ENCODE data around the gene RSPH10B2. TPM values are rescaled to one million over a fixed set of nuclear protein-coding genes. Genes with fewer than 3 reads are reported as not detected.
"Not testable (repeated sequence)": the region's sequence is repeated elsewhere in the genome, so short reads cannot be mapped to it uniquely, and the experiment has no call there.

Gene RSPH10B2
- total and polyA plus RNA-seq, 2 experiments from 2014 or later: 0.29 to 1.1 TPM

DNA sequence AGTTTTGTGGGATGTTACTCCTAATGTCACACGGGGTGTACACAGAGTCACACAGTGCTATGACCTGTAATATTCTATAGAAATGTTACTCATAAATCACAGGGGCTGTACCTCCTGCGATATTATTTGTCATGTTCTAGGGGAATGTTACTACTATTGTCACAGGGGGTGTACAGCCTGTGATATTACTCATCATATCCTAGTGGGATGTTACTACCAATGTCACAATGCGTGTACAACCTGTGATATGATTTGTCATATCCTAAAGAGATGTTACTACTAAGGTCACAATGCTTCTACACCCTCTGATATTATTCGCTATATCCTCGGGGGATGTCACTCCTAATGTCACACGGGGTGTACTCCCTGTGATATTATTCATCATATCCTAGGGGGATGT, 79.7 kb downstream of the RSPH10B2 start:
- Mint-ChIP-seq H3K4me1 (no peaks in the 10 kb centered on the region), H3K4me3 (no peak overlapping the region), H3K27ac (no peak overlapping the region), H3K27me3 (ENCODE audit: insufficient read depth, low read depth, poor library complexity) (peaks cover 2% of the 10 kb centered on the region), H3K9me3 (no peaks in the 10 kb centered on the region), H3K36me3 (ENCODE audit: low read depth) (no peaks in the 10 kb centered on the region)
- Histone ChIP-seq H4K20me1 (replicated peaks; ENCODE audit: insufficient read depth) (no peaks in the 10 kb centered on the region), H3F3A (replicated peaks; ENCODE audit: low read depth) (no peaks in the 10 kb centered on the region), H3K4me2 (no peak overlapping the region), H3K4me1 (ENCODE audit: insufficient read depth) (no peaks in the 10 kb centered on the region), H3K79me2 (replicated peaks; ENCODE audit: insufficient read depth) (no peaks in the 10 kb centered on the region), H3K27me3 (ENCODE audit: insufficient read depth) (no peaks in the 10 kb centered on the region), H3K9me2 (ENCODE audit: insufficient read depth) (no peaks in the 10 kb centered on the region), H3K36me3 (ENCODE audit: insufficient read depth) (no peaks in the 10 kb centered on the region), H2AFZ (no peak overlapping the region), H3K27ac (ENCODE audit: low read depth) (no peak overlapping the region), H3K4me3 (no peak overlapping the region)
- DNase-seq (ENCODE audit: low spot score) (no peak), ATAC-seq (no peak)
- no peak for TF ChIP-seq JUNB (IDR thresholded peaks at IDR 0.05; ENCODE audit: unreplicated experiment)

DNA sequence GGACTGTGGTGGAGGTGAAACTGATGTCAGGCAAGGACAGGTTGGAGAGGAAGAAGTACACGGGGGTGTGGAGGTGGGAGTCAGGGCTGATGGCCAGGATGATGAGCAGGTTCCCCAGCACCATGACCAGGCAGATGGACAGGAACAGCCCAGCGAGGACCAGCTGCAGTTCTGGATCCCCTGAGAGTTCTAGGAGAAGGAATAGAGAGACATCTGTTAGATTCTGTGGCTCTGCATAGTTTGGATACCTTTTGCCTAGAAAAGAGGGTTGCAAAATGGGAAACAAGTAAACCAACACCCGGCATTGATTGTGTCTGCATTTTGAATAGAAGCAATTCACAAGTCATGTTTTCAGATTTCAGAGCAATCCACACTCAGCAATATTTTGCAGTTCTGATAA, 81.6 kb downstream of the RSPH10B2 start:
- not testable (repeated sequence) for ATAC-seq; H3F3A ChIP-seq (replicated peaks; ENCODE audit: low read depth); H4K20me1 ChIP-seq (replicated peaks; ENCODE audit: insufficient read depth); H3K4me3 Mint-ChIP-seq; DNase-seq (ENCODE audit: low spot score); H3K36me3 ChIP-seq (ENCODE audit: insufficient read depth); H3K79me2 ChIP-seq (replicated peaks; ENCODE audit: insufficient read depth); H3K4me1 ChIP-seq (ENCODE audit: insufficient read depth); H3K9me3 Mint-ChIP-seq; H3K27ac ChIP-seq (ENCODE audit: low read depth); H3K4me1 Mint-ChIP-seq; H3K27me3 Mint-ChIP-seq (ENCODE audit: insufficient read depth, low read depth, poor library complexity); H3K27me3 ChIP-seq (ENCODE audit: insufficient read depth); H3K36me3 Mint-ChIP-seq (ENCODE audit: low read depth); H3K4me3 ChIP-seq; H3K27ac Mint-ChIP-seq; H3K9me2 ChIP-seq (ENCODE audit: insufficient read depth); H2AFZ ChIP-seq; H3K4me2 ChIP-seq

DNA sequence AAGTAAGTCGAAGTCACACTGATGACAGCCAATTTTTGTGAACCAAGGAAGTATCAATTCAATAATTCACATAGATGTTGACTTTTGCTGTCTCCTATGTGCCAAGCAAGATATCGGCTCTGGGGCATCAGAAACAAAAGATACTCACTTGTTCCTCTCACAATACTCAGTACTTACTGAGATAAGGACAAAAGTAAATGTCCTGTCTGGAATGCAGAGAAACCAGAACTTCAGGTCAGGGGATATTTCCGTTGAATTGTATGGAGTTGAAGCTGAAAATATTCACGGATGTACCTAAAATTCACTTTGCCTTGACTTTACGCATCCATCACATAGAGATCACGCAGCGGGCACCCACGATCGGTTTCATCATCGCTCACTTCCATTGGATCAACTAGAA, 83.2 kb downstream of the RSPH10B2 start:
- not testable (repeated sequence) for H3K79me2 ChIP-seq (replicated peaks; ENCODE audit: insufficient read depth); H4K20me1 ChIP-seq (replicated peaks; ENCODE audit: insufficient read depth); H3K4me2 ChIP-seq; DNase-seq (ENCODE audit: low spot score); H3K4me1 ChIP-seq (ENCODE audit: insufficient read depth); H3K9me3 Mint-ChIP-seq; H3K9me2 ChIP-seq (ENCODE audit: insufficient read depth); H3K36me3 Mint-ChIP-seq (ENCODE audit: low read depth); H3K27ac ChIP-seq (ENCODE audit: low read depth); ATAC-seq; H3K4me3 ChIP-seq; H3K4me3 Mint-ChIP-seq; H2AFZ ChIP-seq; H3K27me3 Mint-ChIP-seq (ENCODE audit: insufficient read depth, low read depth, poor library complexity); H3K4me1 Mint-ChIP-seq; H3F3A ChIP-seq (replicated peaks; ENCODE audit: low read depth); H3K36me3 ChIP-seq (ENCODE audit: insufficient read depth); H3K27ac Mint-ChIP-seq; H3K27me3 ChIP-seq (ENCODE audit: insufficient read depth)

DNA sequence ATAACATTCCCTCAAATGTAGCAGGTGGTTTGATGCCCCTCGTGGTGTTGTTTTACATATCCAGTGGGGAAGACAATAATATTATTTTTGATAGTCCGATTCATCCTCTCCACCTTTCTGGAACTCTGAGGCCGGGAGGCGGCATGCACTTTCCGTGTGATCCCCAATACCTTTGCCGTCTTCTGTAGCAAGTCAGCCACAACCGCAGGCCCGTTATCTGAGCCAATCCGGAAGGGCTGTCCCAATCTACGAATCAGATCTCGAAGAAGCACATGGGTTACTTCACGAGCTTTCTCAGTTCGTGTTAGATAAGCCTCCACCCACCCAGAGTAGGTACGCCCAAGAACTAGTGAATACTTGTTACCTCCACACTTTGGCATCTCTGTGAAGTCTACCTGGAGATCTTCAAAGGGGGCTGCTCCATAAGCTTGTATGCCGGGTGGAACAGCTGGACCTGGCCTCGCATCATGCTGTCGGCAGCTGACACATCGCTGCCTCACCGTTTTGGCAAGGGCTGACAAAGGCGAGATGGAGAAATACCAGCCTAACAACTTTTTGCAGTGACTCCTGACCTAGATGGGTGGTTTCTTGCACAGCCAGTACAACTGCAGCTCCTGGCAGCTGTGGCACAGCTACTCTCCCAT, 88.5 kb downstream of the RSPH10B2 start:
- ATAC-seq; H3K4me1 ChIP-seq (ENCODE audit: insufficient read depth); H3K36me3 Mint-ChIP-seq (ENCODE audit: low read depth); H3K27me3 ChIP-seq (ENCODE audit: insufficient read depth); H3K27ac ChIP-seq (ENCODE audit: low read depth); H4K20me1 ChIP-seq (replicated peaks; ENCODE audit: insufficient read depth); H3K4me3 Mint-ChIP-seq; H3K27me3 Mint-ChIP-seq (ENCODE audit: insufficient read depth, low read depth, poor library complexity); H3F3A ChIP-seq (replicated peaks; ENCODE audit: low read depth); H2AFZ ChIP-seq; H3K79me2 ChIP-seq (replicated peaks; ENCODE audit: insufficient read depth); H3K36me3 ChIP-seq (ENCODE audit: insufficient read depth); H3K4me2 ChIP-seq; H3K9me3 Mint-ChIP-seq; H3K27ac Mint-ChIP-seq; H3K4me3 ChIP-seq; H3K9me2 ChIP-seq (ENCODE audit: insufficient read depth): not testable (repeated sequence)
- DNase-seq (ENCODE audit: low spot score): peak; percentile 4
- peaks cover 15% of the 10 kb centered on the region for H3K4me1 Mint-ChIP-seq

All from GM23338 (cell line).